Hepatocyte (in vitro differentiated cells): Measurements from ENCODE around the gene ARHGEF1. TPM values are rescaled to one million over a fixed set of nuclear protein-coding genes. Genes with fewer than 3 reads are reported as not detected.

Experiments
- DNase-seq: peaks from one replicate; pipeline ENCODE4 v3.0.0-alpha.2; 2016; ENCODE audit warnings: low spot score
- H2AFZ ChIP-seq: fragments of 200-600 bp; sonication (generic); 2 replicates; pipeline ENCODE4 v1.6.0; 2016; ENCODE audit warnings: antibody characterized with exemption, mild to moderate bottlenecking
- H3K27ac ChIP-seq: fragments of 200-600 bp; sonication (generic); 2 replicates; pipeline ENCODE4 v1.5.1; 2016; ENCODE audit warnings: mild to moderate bottlenecking
- H3K27me3 ChIP-seq: fragments of 200-600 bp; sonication (generic); 2 replicates; pipeline ENCODE4 v1.6.1; 2016
- H3K36me3 ChIP-seq: fragments of 200-600 bp; sonication (generic); replicated peaks from 2 replicates; pipeline ENCODE4 v1.5.1; 2016; ENCODE audit warnings: low read depth; ENCODE audit not compliant: insufficient read depth
- H3K4me1 ChIP-seq: fragments of 200-600 bp; sonication (generic); 2 replicates; pipeline ENCODE4 v1.5.1; 2016; ENCODE audit warnings: mild to moderate bottlenecking, moderate library complexity; ENCODE audit not compliant: insufficient read depth
- H3K4me2 ChIP-seq: fragments of 200-600 bp; sonication (generic); 2 replicates; pipeline ENCODE4 v1.6.0; 2016
- H3K4me3 ChIP-seq: fragments of 200-600 bp; sonication (generic); 2 replicates; pipeline ENCODE4 v1.5.1; 2016; ENCODE audit warnings: mild to moderate bottlenecking
- H3K79me2 ChIP-seq: fragments of 200-600 bp; sonication (generic); 2 replicates; pipeline ENCODE4 v1.6.0; 2017; ENCODE audit warnings: mild to moderate bottlenecking
- H3K9me2 ChIP-seq: fragments of 200-600 bp; sonication (generic); replicated peaks from 2 replicates; pipeline ENCODE4 v1.6.0; 2017; ENCODE audit warnings: mild to moderate bottlenecking; ENCODE audit not compliant: insufficient read depth
- H3K9me3 ChIP-seq: fragments of 200-600 bp; sonication (generic); 2 replicates; pipeline ENCODE4 v1.5.1; 2016; ENCODE audit warnings: low read depth, mild to moderate bottlenecking
- H4K20me1 ChIP-seq: fragments of 200-600 bp; sonication (generic); 2 replicates; pipeline ENCODE4 v1.6.0; 2016; ENCODE audit warnings: mild to moderate bottlenecking; ENCODE audit not compliant: insufficient read depth, poor library complexity, severe bottlenecking
- CTCF ChIP-seq: fragments of 200-600 bp; sonication (generic); IDR thresholded peaks from 2 replicates; pipeline ENCODE4 v1.5.1; 2016; ENCODE audit warnings: antibody characterized with exemption, mild to moderate bottlenecking; ENCODE audit not compliant: poor library complexity
- EZH2 ChIP-seq: fragments of 200-600 bp; sonication (generic); IDR thresholded peaks from 2 replicates; pipeline ENCODE4 v1.6.1; 2016; ENCODE audit warnings: antibody characterized with exemption, mild to moderate bottlenecking, borderline replicate concordance
- EZH2phosphoT487 ChIP-seq: fragments of 200-600 bp; sonication (generic); IDR thresholded peaks from one replicate; pipeline ENCODE4 v1.6.1; 2018; ENCODE audit warnings: antibody characterized with exemption, mild to moderate bottlenecking, low read depth, moderate library complexity; ENCODE audit not compliant: unreplicated experiment, severe bottlenecking
- WGBS: methylation state at CpG from one replicate; pipeline ENCODE4 v1.1.6; 2016; ENCODE audit warnings: low lambda C conversion rate; ENCODE audit errors: missing lambda C conversion rate; 5-methylcytosine and 5-hydroxymethylcytosine counted together
- polyA plus RNA-seq: library from polyadenylated mRNA; unstranded; fragments of >200 nt; fragmentation: Nextera tagmentation; extraction: Ambion mirVana; gene quantifications from 2 replicates; pipeline ENCODE4 v1.2.1, GENCODE V29; 2016
- total RNA-seq: library from RNA; depleted of rRNA; stranded (reverse); fragments of >200 nt; gene quantifications from 2 replicates; pipeline ENCODE4 v1.2.3, GENCODE V29; 2014

ARHGEF1 gene
- total and polyA plus RNA-seq, 2 experiments from 2014 or later, result 29.7 to 67.8 TPM

GRCh38 chr19:41909706-41910105 is 26.7 kb downstream of the ARHGEF1 start:
- H3K9me3 ChIP-seq, result no peaks in the 10 kb centered on the region
- H2AFZ ChIP-seq, result no peak overlapping the region
- TF ChIP-seq CTCF (no peak), EZH2 (no peak), EZH2phosphoT487 (no peak)
- no peaks in the 10 kb centered on the region for H3K36me3 ChIP-seq
- H3K4me2 ChIP-seq, result no peak overlapping the region
- H3K4me3 ChIP-seq, result no peak overlapping the region
- H3K27me3 ChIP-seq, result peaks cover 38% of the 10 kb centered on the region
- H3K9me2 ChIP-seq, result no peaks in the 10 kb centered on the region
- no peak for DNase-seq
- peaks cover 6% of the 10 kb centered on the region for H3K4me1 ChIP-seq
- 81% methylated on average over 13 of the region's 13 CpGs for WGBS
- H3K27ac ChIP-seq, result no peak overlapping the region
- no peaks in the 10 kb centered on the region for H3K79me2 ChIP-seq
- no peaks in the 10 kb centered on the region for H4K20me1 ChIP-seq

GRCh38 chr19:41910240-41910991 is 27.4 kb downstream of the ARHGEF1 start:
- H3K27me3 ChIP-seq, result peaks cover 42% of the 10 kb centered on the region

GRCh38 chr19:41910992-41911888 is 28.3 kb downstream of the ARHGEF1 start:
- Histone ChIP-seq H3K27me3 (peaks cover 50% of the 10 kb centered on the region), H3K9me2 (no peaks in the 10 kb centered on the region), H3K36me3 (no peaks in the 10 kb centered on the region), H2AFZ (no peak overlapping the region), H3K4me2 (no peak overlapping the region), H3K4me1 (no peaks in the 10 kb centered on the region), H3K79me2 (no peaks in the 10 kb centered on the region), H4K20me1 (no peaks in the 10 kb centered on the region), H3K9me3 (no peaks in the 10 kb centered on the region), H3K27ac (no peak overlapping the region), H3K4me3 (no peak overlapping the region)
- TF ChIP-seq EZH2phosphoT487 (no peak), CTCF (no peak), EZH2 (no peak)
- whole genome bisulfite sequencing, result 88% methylated on average over 12 of the region's 13 CpGs
- no peak for DNase-seq

More at GRCh38 chr19:41910240-41910991, 27.4 kb downstream of the ARHGEF1 start:
- no peaks in the 10 kb centered on the region for H4K20me1 ChIP-seq
- H3K4me3 ChIP-seq, result no peak overlapping the region
- no peak overlapping the region for H3K27ac ChIP-seq
- no peak for DNase-seq
- H3K9me3 ChIP-seq, result no peaks in the 10 kb centered on the region
- no peaks in the 10 kb centered on the region for H3K79me2 ChIP-seq
- no peaks in the 10 kb centered on the region for H3K4me1 ChIP-seq
- TF ChIP-seq EZH2 (no peak), CTCF (no peak), EZH2phosphoT487 (no peak)
- no peak overlapping the region for H2AFZ ChIP-seq
- WGBS, result 73% methylated on average over 12 of the region's 12 CpGs
- no peaks in the 10 kb centered on the region for H3K9me2 ChIP-seq
- no peaks in the 10 kb centered on the region for H3K36me3 ChIP-seq
- H3K4me2 ChIP-seq, result no peak overlapping the region
